Naive thymus-derived CD8-positive, alpha-beta T cell (primary cell): Measurements from ENCODE around the gene KRTAP16-1. TPM values are rescaled to one million over a fixed set of nuclear protein-coding genes. Genes with fewer than 3 reads are reported as not detected.
"Not testable (repeated sequence)": the region's sequence is repeated elsewhere in the genome, so short reads cannot be mapped to it uniquely, and the experiment has no call there.

ENCODE experiments used
- ATAC-seq, 2 donors: fragments of 150-1000 bp; cut with Tn5 transposase in 1 of 2; sonication (Bioruptor Pico), chemical (Tn5 transposase) in 1 of 2; 1 replicate in 1 of 2; 2 replicates in 1 of 2; pipeline ENCODE4 v1.10.0; 2021; ENCODE audit warnings: mild to moderate bottlenecking in 2 of 2, moderate library complexity in 2 of 2
- POLR2A ChIA-PET: fragments of 350-600 bp; sonication (Branson Sonifier 250); formaldehyde crosslinking; loops from one replicate; lab custom pipeline; 2021; ENCODE audit warnings: antibody characterized with exemption; lab: Charles Lee
- DNase-seq, 10 donors: peaks; one replicate each; pipeline versions ENCODE4 v3.0.0 to v3.0.0-alpha.2; 2020 to 2022
- H3K27ac Mint-ChIP-seq, 10 donors: one replicate each; pipeline ENCODE4 v1.8.0; 2020 to 2022; ENCODE audit warnings: mild to moderate bottlenecking in 10 of 10, mixed read lengths in 10 of 10, moderate library complexity in 4 of 10, inconsistent platforms in 1 of 10
- H3K27me3 Mint-ChIP-seq, 5 donors: one replicate each; pipeline ENCODE4 v1.8.0; 2021 to 2022; ENCODE audit warnings: mixed read lengths in 5 of 5
- H3K36me3 Mint-ChIP-seq, 3 donors: one replicate each; pipeline ENCODE4 v1.8.0; 2020 to 2022; ENCODE audit warnings: mixed read lengths in 3 of 3, mild to moderate bottlenecking in 2 of 3, inconsistent platforms in 1 of 3
- H3K4me1 Mint-ChIP-seq, 4 donors: one replicate each; pipeline ENCODE4 v1.8.0; 2021 to 2022; ENCODE audit warnings: mixed read lengths in 4 of 4
- H3K4me3 Mint-ChIP-seq, 10 donors: one replicate each; pipeline ENCODE4 v1.8.0; 2020 to 2022; ENCODE audit warnings: mild to moderate bottlenecking in 10 of 10, mixed read lengths in 10 of 10, moderate library complexity in 6 of 10, inconsistent platforms in 1 of 10
- H3K9me3 Mint-ChIP-seq, 9 donors: one replicate each; pipeline ENCODE4 v1.8.0; 2020 to 2022; ENCODE audit warnings: mixed read lengths in 9 of 9, mild to moderate bottlenecking in 3 of 9, inconsistent platforms in 1 of 9, moderate library complexity in 1 of 9
- polyA plus RNA-seq, 3 donors: library from polyadenylated mRNA; unstranded; fragments of 300-500 nt; fragmentation: Illumina TruSeq; gene quantifications; one replicate each; pipeline ENCODE4 v1.2.3, GENCODE V29; 2021
- total RNA-seq, 8 experiments: library from RNA in 2 of 8; stranded (reverse) in 2 of 8; gene quantifications; one replicate each; pipeline ENCODE4 v1.2.3 and lab custom pipeline; 2021 to 2026

Gene KRTAP16-1, protein sequence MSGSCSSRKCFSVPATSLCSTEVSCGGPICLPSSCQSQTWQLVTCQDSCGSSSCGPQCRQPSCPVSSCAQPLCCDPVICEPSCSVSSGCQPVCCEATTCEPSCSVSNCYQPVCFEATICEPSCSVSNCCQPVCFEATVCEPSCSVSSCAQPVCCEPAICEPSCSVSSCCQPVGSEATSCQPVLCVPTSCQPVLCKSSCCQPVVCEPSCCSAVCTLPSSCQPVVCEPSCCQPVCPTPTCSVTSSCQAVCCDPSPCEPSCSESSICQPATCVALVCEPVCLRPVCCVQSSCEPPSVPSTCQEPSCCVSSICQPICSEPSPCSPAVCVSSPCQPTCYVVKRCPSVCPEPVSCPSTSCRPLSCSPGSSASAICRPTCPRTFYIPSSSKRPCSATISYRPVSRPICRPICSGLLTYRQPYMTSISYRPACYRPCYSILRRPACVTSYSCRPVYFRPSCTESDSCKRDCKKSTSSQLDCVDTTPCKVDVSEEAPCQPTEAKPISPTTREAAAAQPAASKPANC
- total RNA-seq (under 1 TPM in 1 of 2 experiments, not detected in 1; 0.23 TPM), polyA plus RNA-seq (under 1 TPM in 1 of 3 donors, not detected in 2; 0.12 TPM), total RNA-seq (lab: John Stamatoyannopoulos, UW) (0 to 0.36 (median 0.03) reads per million in 6 experiments)

DNA sequence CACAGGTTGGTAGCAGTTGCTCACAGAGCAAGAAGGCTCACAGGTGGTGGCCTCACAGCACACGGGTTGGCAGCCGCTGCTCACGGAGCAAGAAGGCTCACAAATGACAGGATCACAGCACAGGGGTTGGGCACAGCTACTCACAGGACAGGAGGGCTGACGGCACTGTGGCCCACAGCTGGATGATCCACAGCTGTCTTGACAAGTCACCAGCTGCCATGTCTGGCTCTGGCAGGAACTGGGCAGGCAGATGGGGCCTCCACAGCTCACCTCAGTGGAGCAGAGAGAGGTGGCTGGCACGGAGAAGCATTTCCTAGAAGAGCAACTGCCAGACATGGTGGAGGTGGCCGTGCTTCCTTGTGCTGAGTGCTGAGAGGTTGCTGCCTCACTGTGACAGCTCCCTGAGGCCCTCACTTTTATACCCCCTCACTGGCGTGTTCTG, at the start of gene KRTAP16-1:
TSS of gene KRTAP16-1 (minus strand) at position 392 of the 442 bp plus-strand sequence. CDS start at position 336, 56 bp downstream.
- POLR2A ChIA-PET = interaction anchor here (0.6 to 3.1 kb wide), 21 partner anchors 9 to 763 kb away, joined by 3 to 27 read pairs (median 4); partner anchors contain the start of gene EIF1
- ATAC-seq (no peak), DNase-seq (peak in 3 of 10 donors; percentile 38 to 64 (median 38))
- H3K36me3 Mint-ChIP-seq = peaks cover 0 to 3% (median 3%) of the 10 kb centered on the region in 3 donors
- no peaks in the 10 kb centered on the region for H3K27me3 Mint-ChIP-seq
- peak within 1 kb of the TSS; percentile 73 to 84 (median 80) for H3K4me3 Mint-ChIP-seq
- H3K27ac Mint-ChIP-seq = peak within 1 kb of the TSS; percentile 96 to 100 (median 99)
- no peaks in the 10 kb centered on the region for H3K9me3 Mint-ChIP-seq
- H3K4me1 Mint-ChIP-seq = peaks cover 49 to 70% (median 65%) of the 10 kb centered on the region in 4 donors

- Mint-ChIP-seq H3K9me3 (peaks cover 0 to 11% (median 7%) of the 10 kb centered on the region in 9 donors), H3K27ac (no peak overlapping the region), H3K36me3 (peaks cover 0 to 12% (median 0%) of the 10 kb centered on the region in 3 donors), H3K27me3 (peaks cover 0 to 10% (median 0%) of the 10 kb centered on the region in 5 donors), H3K4me3 (no peak overlapping the region), H3K4me1 (peaks cover 7 to 13% (median 11%) of the 10 kb centered on the region in 4 donors)
- ATAC-seq (no peak), DNase-seq (no peak)
- POLR2A ChIA-PET = no interaction called here
Observed at GRCh38 chr17:41354536-41354935, 45.4 kb upstream of the KRTAP16-1 start.

GRCh38 chr17:41352597-41353366, 43.7 kb upstream of the KRTAP16-1 start:
- ATAC-seq (no peak), DNase-seq (no peak)
- POLR2A ChIA-PET = no interaction called here
- Mint-ChIP-seq H3K36me3 (peaks cover 0 to 12% (median 0%) of the 10 kb centered on the region in 3 donors), H3K4me1 (peaks cover 10 to 17% (median 12%) of the 10 kb centered on the region in 4 donors), H3K27me3 (peaks cover 0 to 10% (median 0%) of the 10 kb centered on the region in 5 donors), H3K9me3 (peaks cover 0 to 11% (median 7%) of the 10 kb centered on the region in 9 donors), H3K4me3 (no peak overlapping the region), H3K27ac (peak overlapping the region in 1 of 10 donors; percentile 2)

GRCh38 chr17:41351177-41351576, 42.1 kb upstream of the KRTAP16-1 start:
- Mint-ChIP-seq H3K27me3 (peaks cover 0 to 6% (median 0%) of the 10 kb centered on the region in 5 donors), H3K4me1 (peaks cover 10 to 23% (median 13%) of the 10 kb centered on the region in 4 donors), H3K27ac (peak overlapping the region in 1 of 10 donors; percentile 27), H3K4me3 (no peak overlapping the region), H3K36me3 (peaks cover 0 to under 1% (median 0%) of the 10 kb centered on the region in 3 donors), H3K9me3 (peaks cover 0 to 11% (median 4%) of the 10 kb centered on the region in 9 donors)
- no peak for DNase-seq
- no peak for ATAC-seq
- POLR2A ChIA-PET = interaction anchor here (1.3 kb wide), 1 partner anchor 42 kb away, joined by 3 read pairs; no protein-coding TSS in a partner anchor

- Mint-ChIP-seq H3K9me3 (peaks cover 0 to 11% (median 0%) of the 10 kb centered on the region in 9 donors), H3K27ac (peak within 1 kb of the TSS in 5 of 10 donors; percentile 6 to 62 (median 45)), H3K4me1 (peaks cover 10 to 23% (median 13%) of the 10 kb centered on the region in 4 donors)
- not testable (repeated sequence) for H3K36me3 Mint-ChIP-seq, DNase-seq, ATAC-seq, H3K4me3 Mint-ChIP-seq, H3K27me3 Mint-ChIP-seq
- POLR2A ChIA-PET = interaction anchor here (0.7 to 1.1 kb wide), 2 partner anchors 9 to 24 kb away, joined by 3 to 5 read pairs; no protein-coding TSS in a partner anchor
Observed at GRCh38 chr17:41350381-41350878, 41.3 kb upstream of the KRTAP16-1 start, which contains the start of gene KRT33A. Gene KRT33A, minus strand, starts transcription at chr17:41350828. Its CDS starts 61 bp downstream, at chr17:41350767.

DNA sequence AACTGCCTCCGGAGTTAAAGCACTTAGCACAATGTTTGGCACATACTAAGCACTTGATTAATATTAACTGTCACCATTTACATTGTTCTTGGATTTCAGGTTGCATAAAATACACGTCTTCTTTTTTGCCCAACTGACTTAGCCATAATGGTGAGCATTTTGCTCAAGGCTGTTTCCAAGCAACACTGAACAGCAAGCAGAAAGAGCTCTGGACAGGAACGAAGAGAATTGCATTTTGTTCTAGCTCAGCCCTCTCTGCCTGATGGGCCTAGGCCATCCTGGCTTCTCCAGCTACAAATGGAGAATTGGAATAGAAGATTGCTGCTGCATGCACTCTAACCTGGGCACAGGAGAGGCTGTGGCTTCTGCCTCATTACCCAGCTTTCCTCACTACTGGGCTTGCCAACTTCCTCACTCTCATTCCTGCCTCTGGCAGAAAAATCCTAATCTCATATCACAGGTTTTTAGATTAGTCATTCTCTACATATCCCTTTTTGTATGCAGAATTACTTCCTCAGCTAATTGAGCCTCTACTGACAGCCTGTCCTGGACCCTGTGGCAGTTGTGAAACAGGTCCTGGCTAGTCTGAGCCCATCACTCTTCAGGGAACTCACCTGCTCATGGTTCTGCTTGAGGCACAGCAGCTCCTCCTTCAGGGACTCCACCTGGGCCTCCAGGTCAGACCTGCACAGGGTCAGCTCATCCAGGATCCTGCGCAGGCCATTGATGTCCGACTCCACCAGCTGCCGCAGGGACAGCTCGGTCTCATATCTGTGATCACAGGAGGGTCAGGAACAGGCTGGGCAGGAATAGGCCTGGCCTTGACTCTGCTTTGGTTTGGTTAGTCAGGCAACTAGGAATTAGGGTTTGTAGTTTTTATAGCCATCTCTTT, 39.0 kb upstream of the KRTAP16-1 start:
- H3K36me3 Mint-ChIP-seq = peaks cover 0 to 9% (median 4%) of the 10 kb centered on the region in 3 donors
- POLR2A ChIA-PET = interaction anchor here (1.0 kb wide), 1 partner anchor 40 kb away, joined by 3 read pairs; no protein-coding TSS in a partner anchor
- peaks cover 0 to 8% (median 0%) of the 10 kb centered on the region in 5 donors for H3K27me3 Mint-ChIP-seq
- peaks cover 12 to 27% (median 19%) of the 10 kb centered on the region in 4 donors for H3K4me1 Mint-ChIP-seq
- no peak overlapping the region for H3K4me3 Mint-ChIP-seq
- ATAC-seq (no peak), DNase-seq (no peak)
- peaks cover 0 to 16% (median 4%) of the 10 kb centered on the region in 9 donors for H3K9me3 Mint-ChIP-seq
- peak overlapping the region in 1 of 10 donors; percentile 72 for H3K27ac Mint-ChIP-seq

DNA sequence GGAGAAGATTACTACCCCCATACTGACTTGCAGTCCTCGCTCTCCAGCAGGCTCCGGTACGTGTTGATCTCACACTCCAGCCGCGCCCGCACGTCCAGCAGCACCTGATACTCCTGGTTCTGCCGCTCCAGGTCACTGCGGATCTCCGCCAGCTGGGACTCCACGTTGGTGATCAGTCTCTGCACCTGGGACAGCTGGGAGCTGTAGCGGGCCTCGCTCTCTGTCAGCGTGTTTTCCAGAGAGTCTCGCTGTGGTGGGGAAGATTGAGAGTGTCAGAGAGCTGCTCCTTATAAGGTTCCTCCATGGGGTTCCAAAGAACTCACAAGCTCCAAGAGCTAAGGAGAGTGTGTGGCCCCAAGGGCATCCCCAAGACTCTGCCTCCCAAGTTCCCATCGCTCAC, 37.3 kb upstream of the KRTAP16-1 start:
- ATAC-seq, H3K4me3 Mint-ChIP-seq, DNase-seq, H3K27me3 Mint-ChIP-seq: not testable (repeated sequence)
- Mint-ChIP-seq H3K4me1 (peaks cover 18 to 34% (median 26%) of the 10 kb centered on the region in 4 donors), H3K36me3 (peaks cover 0 to 16% (median 11%) of the 10 kb centered on the region in 3 donors), H3K9me3 (peaks cover 0 to 23% (median 10%) of the 10 kb centered on the region in 9 donors), H3K27ac (peak overlapping the region in 1 of 10 donors; percentile 51)
- POLR2A ChIA-PET = interaction anchor here (1.1 kb wide), 1 partner anchor 22 kb away, joined by 3 read pairs; no protein-coding TSS in a partner anchor

DNA sequence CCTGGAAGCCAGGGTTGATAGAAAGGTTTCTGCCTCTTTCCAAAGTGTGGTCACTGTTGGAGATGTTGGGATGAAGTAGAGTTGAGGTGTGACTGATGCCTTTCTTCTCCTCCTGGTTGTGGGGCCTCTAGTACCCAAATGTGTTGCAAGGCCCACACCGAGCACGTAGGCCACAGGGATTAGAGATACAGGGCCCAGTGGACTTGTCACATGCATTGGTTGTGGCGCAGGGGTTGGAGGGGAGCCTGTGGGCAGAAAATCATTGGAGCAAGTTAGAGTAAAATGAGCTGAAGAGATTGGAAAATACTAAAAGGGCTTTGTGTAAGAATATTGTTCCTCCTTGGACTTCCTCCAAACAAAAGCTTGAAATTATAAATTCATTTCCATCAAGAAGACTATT, 36.9 kb upstream of the KRTAP16-1 start:
- H3K36me3 Mint-ChIP-seq = peaks cover 0 to 16% (median 11%) of the 10 kb centered on the region in 3 donors
- H3K27me3 Mint-ChIP-seq = peaks cover 0 to 1% (median 0%) of the 10 kb centered on the region in 5 donors
- no peak overlapping the region for H3K4me3 Mint-ChIP-seq
- peaks cover 18 to 38% (median 28%) of the 10 kb centered on the region in 4 donors for H3K4me1 Mint-ChIP-seq
- POLR2A ChIA-PET = interaction anchor here (1.1 kb wide), 1 partner anchor 22 kb away, joined by 3 read pairs; no protein-coding TSS in a partner anchor
- H3K9me3 Mint-ChIP-seq = peaks cover 0 to 24% (median 10%) of the 10 kb centered on the region in 9 donors
- peak overlapping the region in 4 of 10 donors; percentile 34 to 78 (median 56) for H3K27ac Mint-ChIP-seq
- ATAC-seq (no peak), DNase-seq (no peak)

DNA sequence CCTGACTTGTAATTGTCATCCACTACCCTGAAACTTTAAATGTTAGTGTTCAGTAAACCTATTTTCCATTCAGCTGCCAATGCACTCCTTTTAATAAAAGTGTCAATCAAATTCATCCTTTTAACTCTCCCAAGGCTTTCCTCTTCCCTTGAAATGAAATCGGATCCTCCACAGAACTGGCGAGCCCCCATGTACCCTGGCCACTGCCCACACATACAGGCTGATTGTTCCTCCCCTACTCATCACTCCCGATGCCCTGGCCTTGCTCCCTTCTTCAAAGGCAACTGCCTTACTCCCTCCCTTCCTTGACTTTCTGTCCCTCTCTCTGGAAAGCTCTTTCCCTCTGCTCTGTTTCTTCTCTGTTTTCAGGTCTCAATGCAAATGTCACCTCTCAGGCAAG, 33.9 kb upstream of the KRTAP16-1 start:
- H3K36me3 Mint-ChIP-seq = peaks cover 0 to 16% (median 11%) of the 10 kb centered on the region in 3 donors
- H3K4me1 Mint-ChIP-seq = peaks cover 30 to 61% (median 56%) of the 10 kb centered on the region in 4 donors
- no peak for ATAC-seq
- H3K27ac Mint-ChIP-seq = peak overlapping the region; percentile 27 to 98 (median 58)
- H3K27me3 Mint-ChIP-seq = peaks cover 0 to 1% (median 0%) of the 10 kb centered on the region in 5 donors
- H3K4me3 Mint-ChIP-seq = peak overlapping the region in 4 of 10 donors; percentile 5 to 31 (median 12)
- POLR2A ChIA-PET = no interaction called here
- DNase-seq = no peak
- peaks cover 0 to 24% (median 10%) of the 10 kb centered on the region in 9 donors for H3K9me3 Mint-ChIP-seq
